GM18499 (cell line): Measurements from ENCODE around the gene ANKRA2.

Source experiments
- ATAC-seq: cut with Tn5 transposase; IDR thresholded peaks from one replicate; pipeline ENCODE4 v1.9.1; 2021; ENCODE audit warnings: moderate number of reproducible peaks; ENCODE audit not compliant: insufficient read depth, unreplicated experiment

ANKRA2 gene

GRCh38 chr5:73558950-73559349 is 6.5 kb downstream of the ANKRA2 start:
- no peak for ATAC-seq

- no peak for ATAC-seq
Measured at GRCh38 chr5:73552642-73553041, 12.8 kb downstream of the ANKRA2 start.

GRCh38 chr5:73550016-73550415 is 15.4 kb downstream of the ANKRA2 start:
- ATAC-seq, result no peak

GRCh38 chr5:73545403-73545779 is 20.0 kb downstream of the ANKRA2 start:
- no peak for ATAC-seq

- no peak for ATAC-seq
Measured at GRCh38 chr5:73544429-73545402, 20.7 kb downstream of the ANKRA2 start.

- ATAC-seq, result no peak
Measured at GRCh38 chr5:73542020-73542419, 23.4 kb downstream of the ANKRA2 start.

GRCh38 chr5:73540192-73540591 is 25.2 kb downstream of the ANKRA2 start:
- ATAC-seq, result no peak

- no peak for ATAC-seq
Measured at GRCh38 chr5:73539730-73540129, 25.7 kb downstream of the ANKRA2 start.

GRCh38 chr5:73534971-73535370 is 30.5 kb downstream of the ANKRA2 start:
- ATAC-seq, result no peak

- no peak for ATAC-seq
Measured at GRCh38 chr5:73534011-73534644, 31.3 kb downstream of the ANKRA2 start.

- ATAC-seq, result no peak
Measured at GRCh38 chr5:73532195-73532594, 33.2 kb downstream of the ANKRA2 start.

- ATAC-seq, result no peak
Measured at GRCh38 chr5:73531356-73531755, 34.1 kb downstream of the ANKRA2 start.

GRCh38 chr5:73529081-73529480 is 36.4 kb downstream of the ANKRA2 start:
- no peak for ATAC-seq

- ATAC-seq, result no peak
Measured at GRCh38 chr5:73528248-73528647, 37.2 kb downstream of the ANKRA2 start.

GRCh38 chr5:73525606-73526203 is 39.7 kb downstream of the ANKRA2 start:
- no peak for ATAC-seq

GRCh38 chr5:73523861-73524260 is 41.6 kb downstream of the ANKRA2 start:
- ATAC-seq, result no peak

GRCh38 chr5:73522989-73523388 is 42.5 kb downstream of the ANKRA2 start:
- no peak for ATAC-seq

- ATAC-seq, result peak; percentile 87
Measured at GRCh38 chr5:73519531-73520283, 45.7 kb downstream of the ANKRA2 start.

- no peak for ATAC-seq
Measured at GRCh38 chr5:73515232-73515631, 50.2 kb downstream of the ANKRA2 start.

- no peak for ATAC-seq
Measured at GRCh38 chr5:73514418-73514817, 51.0 kb downstream of the ANKRA2 start.
